VCaP (cell line): ENCODE measurements around the gene AGT.
"Not testable (repeated sequence)": the region's sequence is repeated elsewhere in the genome, so short reads cannot be mapped to it uniquely, and the experiment has no call there.

Experiments used
- H3K27ac ChIP-seq: fragments of 450-650 bp; 2 replicates; pipeline ENCODE4 v1.5.1; 2017
- TF ChIP-seq, protein P1 (sequence below): fragments of 450-650 bp; conservative IDR thresholded peaks from 2 replicates; pipeline ENCODE4 v1.5.1; 2017; ENCODE audit warnings: mild to moderate bottlenecking, moderate library complexity

The AGT gene

GRCh38 chr1:230700132-230700531, 13.8 kb downstream of the AGT start:
- TF ChIP-seq, protein P1, sequence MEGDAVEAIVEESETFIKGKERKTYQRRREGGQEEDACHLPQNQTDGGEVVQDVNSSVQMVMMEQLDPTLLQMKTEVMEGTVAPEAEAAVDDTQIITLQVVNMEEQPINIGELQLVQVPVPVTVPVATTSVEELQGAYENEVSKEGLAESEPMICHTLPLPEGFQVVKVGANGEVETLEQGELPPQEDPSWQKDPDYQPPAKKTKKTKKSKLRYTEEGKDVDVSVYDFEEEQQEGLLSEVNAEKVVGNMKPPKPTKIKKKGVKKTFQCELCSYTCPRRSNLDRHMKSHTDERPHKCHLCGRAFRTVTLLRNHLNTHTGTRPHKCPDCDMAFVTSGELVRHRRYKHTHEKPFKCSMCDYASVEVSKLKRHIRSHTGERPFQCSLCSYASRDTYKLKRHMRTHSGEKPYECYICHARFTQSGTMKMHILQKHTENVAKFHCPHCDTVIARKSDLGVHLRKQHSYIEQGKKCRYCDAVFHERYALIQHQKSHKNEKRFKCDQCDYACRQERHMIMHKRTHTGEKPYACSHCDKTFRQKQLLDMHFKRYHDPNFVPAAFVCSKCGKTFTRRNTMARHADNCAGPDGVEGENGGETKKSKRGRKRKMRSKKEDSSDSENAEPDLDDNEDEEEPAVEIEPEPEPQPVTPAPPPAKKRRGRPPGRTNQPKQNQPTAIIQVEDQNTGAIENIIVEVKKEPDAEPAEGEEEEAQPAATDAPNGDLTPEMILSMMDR = no peak
- H3K27ac ChIP-seq = no peak overlapping the region

- no peak overlapping the region for H3K27ac ChIP-seq
- TF ChIP-seq, protein P1 = no peak
These were observed 14.2 kb downstream of the AGT start for GRCh38 chr1:230699716-230700115.

DNA sequence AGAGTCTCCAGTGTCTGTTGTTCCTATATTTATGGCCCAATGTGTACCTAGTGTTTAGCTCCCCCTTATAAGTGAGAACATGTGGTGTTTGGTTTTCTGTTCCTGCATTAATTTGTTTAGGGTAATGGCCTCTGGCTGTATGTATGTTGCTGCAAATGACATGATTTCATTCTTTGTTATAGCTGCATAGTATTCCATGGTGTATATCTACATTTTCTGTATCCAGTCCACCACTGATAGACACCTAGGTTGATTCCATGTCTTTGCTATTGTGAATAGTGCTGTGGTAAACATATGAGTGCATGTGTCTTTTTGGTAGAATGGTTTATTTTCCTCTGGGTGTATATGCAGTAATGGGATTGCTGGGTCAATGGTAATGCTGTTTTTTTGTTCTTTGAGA, 15.0 kb downstream of the AGT start:
- H3K27ac ChIP-seq = not testable (repeated sequence)

DNA sequence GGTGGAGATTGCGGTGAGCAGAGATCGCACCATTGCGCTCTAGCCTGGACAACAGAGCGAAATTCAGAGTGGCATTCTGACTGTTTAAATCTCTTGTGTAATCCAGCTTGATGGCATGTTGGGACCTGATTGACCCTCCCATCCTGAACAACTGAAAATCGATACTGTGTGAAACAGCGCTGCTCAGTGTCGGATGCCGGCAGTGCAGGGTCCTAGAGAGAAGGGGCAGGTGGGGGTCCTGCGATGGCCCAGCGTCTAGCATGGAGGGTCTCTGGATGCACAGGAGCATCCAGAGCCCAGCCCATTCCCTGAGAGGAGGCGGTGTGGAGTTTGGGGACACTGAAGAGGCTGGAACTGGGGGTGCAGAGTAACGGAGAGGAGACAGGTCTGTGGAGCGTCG, 15.8 kb downstream of the AGT start:
- no peak overlapping the region for H3K27ac ChIP-seq
- TF ChIP-seq, protein P1 = no peak

- TF ChIP-seq, protein P1 = no peak
- no peak overlapping the region for H3K27ac ChIP-seq
These were observed 17.0 kb downstream of the AGT start for GRCh38 chr1:230696722-230697437.

DNA sequence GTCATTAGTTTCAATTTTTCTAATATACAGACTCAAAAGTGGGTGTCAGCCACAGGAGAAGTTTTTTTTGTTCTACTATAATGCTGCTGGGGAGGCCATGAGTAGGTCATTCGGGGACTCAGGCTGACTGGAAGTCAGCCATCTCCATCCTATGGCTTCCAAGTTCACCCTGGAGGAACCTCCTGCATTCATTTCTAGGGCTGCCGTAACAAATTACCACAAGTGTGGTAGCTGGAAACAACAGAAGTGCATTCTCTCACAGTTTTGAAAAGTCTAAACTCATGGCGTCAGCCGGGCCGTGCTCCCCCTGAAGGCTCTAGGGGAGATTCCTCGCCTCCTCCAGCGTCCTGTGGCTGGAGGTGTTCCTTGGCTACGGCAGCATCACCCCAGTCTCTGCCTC, 17.7 kb downstream of the AGT start:
- TF ChIP-seq, protein P1 = no peak
- no peak overlapping the region for H3K27ac ChIP-seq

DNA sequence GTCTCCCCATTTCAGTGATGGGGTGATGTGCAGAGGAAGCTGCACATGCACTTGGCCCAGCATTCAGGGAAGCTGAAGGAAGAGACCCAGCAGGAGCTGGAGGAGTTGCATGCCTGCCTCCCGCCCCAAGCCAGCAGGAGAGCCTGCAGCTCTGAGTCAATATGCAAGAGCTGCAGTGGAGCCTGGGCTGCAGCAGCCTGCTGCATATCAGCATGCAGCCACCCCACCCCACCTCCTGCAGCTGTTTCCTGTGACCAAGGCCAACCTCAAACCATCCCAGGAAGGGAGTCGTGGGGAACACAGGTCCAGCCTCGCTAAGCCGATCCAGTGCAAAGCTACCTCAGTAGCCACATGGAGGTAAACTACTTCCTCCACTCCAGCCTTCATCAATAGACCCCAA, 18.9 kb downstream of the AGT start:
- H3K27ac ChIP-seq = no peak overlapping the region

GRCh38 chr1:230694464-230694863, 19.5 kb downstream of the AGT start:
- TF ChIP-seq, protein P1 = no peak

More for the DNA sequence above, 18.9 kb downstream of the AGT start:
- TF ChIP-seq, protein P1 = no peak

More at GRCh38 chr1:230694464-230694863, 19.5 kb downstream of the AGT start:
- H3K27ac ChIP-seq = no peak overlapping the region
